Endothelial cell of umbilical vein (primary cell): ENCODE measurements around the gene HOXB7. TPM values are rescaled to one million over a fixed set of nuclear protein-coding genes. Genes with fewer than 3 reads are reported as not detected.

Experiments used
- BruUV-seq: library from RNA; stranded (reverse); fragments of 400-500 nt; replicated peaks from 2 replicates; lab custom pipeline; 2021; lab: Mats Ljungman, UMichigan
- CTCF ChIA-PET: fragments of 300-600, 350-600 bp; sonication (Branson Sonifier 250); formaldehyde crosslinking; loops from one replicate; lab custom pipeline; 2021; ENCODE audit warnings: antibody characterized with exemption, inconsistent platforms; lab: Charles Lee
- POLR2A ChIA-PET: fragments of 300-600, 350-600 bp; sonication (Branson Sonifier 250); formaldehyde crosslinking; loops from one replicate; lab custom pipeline; 2021; ENCODE audit warnings: antibody characterized with exemption, inconsistent platforms; lab: Charles Lee
- DNase-seq: peaks from one replicate; pipeline ENCODE4 v3.0.0-alpha.2; 2011; ENCODE audit warnings: low read depth, low spot score
- FAIRE-seq: peaks from 2 replicates; lab custom pipeline; 2011; peaks lifted over from hg19 to GRCh38; lab: Jason Lieb, UNC
- H2AFZ ChIP-seq: 2 replicates; pipeline ENCODE4 v1.6.0; 2012; ENCODE audit warnings: low read depth, low read length, control low read depth, inconsistent platforms
- H3K27ac ChIP-seq: 2 replicates; pipeline ENCODE4 v1.5.1; 2011; ENCODE audit warnings: low read depth, mild to moderate bottlenecking, control low read depth, low read length, moderate library complexity; ENCODE audit not compliant: insufficient read depth
- H3K27me3 ChIP-seq, 2 experiments: 2 replicates each; pipeline versions ENCODE4 v1.6.0 to v1.6.1; 2011; ENCODE audit warnings: low read length in 2 of 2, mixed read lengths in 1 of 2; ENCODE audit not compliant: control insufficient read depth in 2 of 2, insufficient read depth in 2 of 2
- H3K36me3 ChIP-seq, 2 experiments: 2 replicates in 1 of 2; 3 replicates in 1 of 2; pipeline ENCODE4 v1.5.1; 2011; ENCODE audit warnings: low read length in 2 of 2, mild to moderate bottlenecking in 1 of 2, moderate library complexity in 1 of 2; ENCODE audit not compliant: control insufficient read depth in 2 of 2, insufficient read depth in 2 of 2; ENCODE audit errors: extremely low read depth in 1 of 2
- H3K4me1 ChIP-seq: 3 replicates; pipeline ENCODE4 v1.5.1; 2011; ENCODE audit warnings: mild to moderate bottlenecking, low read length; ENCODE audit not compliant: control insufficient read depth, insufficient read depth; ENCODE audit errors: extremely low read depth
- H3K4me2 ChIP-seq: 2 replicates; pipeline ENCODE4 v1.6.1; 2011; ENCODE audit warnings: low read length, control low read depth, mixed read lengths; ENCODE audit not compliant: insufficient read depth
- H3K4me3 ChIP-seq, 3 experiments: fragments of 200-600 bp in 1 of 3; sonication (generic), shearing (Covaris generic) in 1 of 3; replicated peaks in 1 of 3; 2 replicates each; pipeline ENCODE4 v1.5.1; 2011 to 2016; ENCODE audit warnings: control low read depth in 3 of 3, low read length in 3 of 3, mild to moderate bottlenecking in 2 of 3, inconsistent platforms in 1 of 3, low read depth in 1 of 3, moderate library complexity in 1 of 3; ENCODE audit not compliant: insufficient read depth in 1 of 3
- H3K79me2 ChIP-seq: 2 replicates; pipeline ENCODE4 v1.6.0; 2012; ENCODE audit warnings: low read length, inconsistent platforms; ENCODE audit not compliant: control insufficient read depth, insufficient read depth
- H3K9ac ChIP-seq: replicated peaks from 2 replicates; pipeline ENCODE3; 2011; ENCODE audit warnings: low read length, control low read depth; ENCODE audit not compliant: insufficient read depth; ENCODE audit errors: extremely low read depth
- H3K9me1 ChIP-seq: replicated peaks from 3 replicates; pipeline ENCODE4 v1.6.0; 2011; ENCODE audit warnings: mild to moderate bottlenecking, low read length; ENCODE audit not compliant: control insufficient read depth, insufficient read depth; ENCODE audit errors: extremely low read depth
- H3K9me3 ChIP-seq: replicated peaks from 2 replicates; pipeline ENCODE4 v1.5.1; 2012; ENCODE audit warnings: low read length, inconsistent platforms; ENCODE audit not compliant: control insufficient read depth, insufficient read depth
- H4K20me1 ChIP-seq: replicated peaks from 2 replicates; pipeline ENCODE3; 2011; ENCODE audit warnings: mild to moderate bottlenecking, low read length; ENCODE audit not compliant: control insufficient read depth, insufficient read depth; ENCODE audit errors: extremely low read depth
- CTCF ChIP-seq, 2 donors: IDR thresholded peaks; 1 replicate in 1 of 2; 2 replicates in 1 of 2; pipeline ENCODE4 v1.5.1; 2011; ENCODE audit warnings: low read length in 2 of 2, mild to moderate bottlenecking in 2 of 2, moderate library complexity in 2 of 2, control low read depth in 1 of 2, inconsistent platforms in 1 of 2, low read depth in 1 of 2; ENCODE audit not compliant: insufficient read depth in 1 of 2; ENCODE audit errors: extremely low read depth in 1 of 2
- EZH2 ChIP-seq: IDR thresholded peaks from 2 replicates; pipeline ENCODE4 v1.6.1; 2012; ENCODE audit warnings: borderline replicate concordance, low read depth, mild to moderate bottlenecking, moderate library complexity, low read length, inconsistent platforms; ENCODE audit not compliant: severe bottlenecking
- FOS ChIP-seq: IDR thresholded peaks from 2 replicates; pipeline ENCODE4 v1.6.1; 2011; ENCODE audit warnings: mild to moderate bottlenecking, low read length, moderate library complexity, borderline replicate concordance; ENCODE audit not compliant: insufficient read depth
- GATA2 ChIP-seq: IDR thresholded peaks from 2 replicates; pipeline ENCODE4 v1.7.0; 2011; ENCODE audit warnings: low read depth, mild to moderate bottlenecking, moderate library complexity, mixed read lengths, low read length; ENCODE audit not compliant: insufficient read length, insufficient read depth
- MAX ChIP-seq: IDR thresholded peaks from 2 replicates; pipeline ENCODE4 v1.6.1; 2011; ENCODE audit not compliant: insufficient read depth, insufficient read length
- MYC ChIP-seq: IDR thresholded peaks from one replicate; pipeline ENCODE4 v1.6.1; 2011; ENCODE audit warnings: mild to moderate bottlenecking, low read depth, low read length
- POLR2A ChIP-seq: IDR thresholded peaks from 2 replicates; pipeline ENCODE4 v1.6.1; 2012; ENCODE audit warnings: low read depth, mild to moderate bottlenecking, control low read depth, low read length
- dilution Hi-C: fragments of 300-500 bp; cut with MboI; formaldehyde crosslinking; loops from one replicate; pipeline ENCODE4 v1.15.0; 2019; ENCODE audit warnings: low sequenced_read_pairs; ENCODE audit not compliant: extremely low pct_ligation_motif_present
- intact Hi-C: fragments of 100-400 bp; cut with micrococcal nuclease; formaldehyde crosslinking; loops from one replicate; pipeline ENCODE4 v1.10.0; 2022
- polyA plus RNA-seq, 4 experiments: library from polyadenylated mRNA; depleted of rRNA in 3 of 4; stranded (reverse) in 3 of 4; unstranded in 1 of 4; fragments of >200 nt; gene quantifications; 2 replicates each; pipeline versions ENCODE4 v1.2.1 to v1.2.3, GENCODE V29; 2011 to 2012; ENCODE audit warnings: missing spikeins in 1 of 4
- total RNA-seq: library from RNA; stranded (reverse); gene quantifications from 2 replicates; pipeline ENCODE4 v1.2.3, GENCODE V29; 2021

HOXB7 gene
- total and polyA plus RNA-seq, 2 donors (not counting 3 experiments of a cell fraction or from before 2014, with no cell fraction given): 23.5 to 24.5 TPM

- Histone ChIP-seq H3K9ac (no peak overlapping the region), H3K27me3 (no peaks in the 10 kb centered on the region), H3K79me2 (peaks cover 75% of the 10 kb centered on the region), H3K27ac (no peak overlapping the region), H3K4me2 (no peak overlapping the region), H3K9me1 (no peaks in the 10 kb centered on the region), H3K4me1 (peaks cover 32% of the 10 kb centered on the region), H3K4me3 (no peak overlapping the region), H2AFZ (no peak overlapping the region), H3K36me3 (peaks cover 0 to 5% of the 10 kb centered on the region in 2 experiments), H3K9me3 (no peaks in the 10 kb centered on the region), H4K20me1 (no peaks in the 10 kb centered on the region)
- FAIRE-seq (no peak), DNase-seq (no peak)
- TF ChIP-seq GATA2 (no peak), EZH2 (no peak), CTCF (IDR thresholded peaks at IDR 0.05; ENCODE audit: extremely low read depth in 1 of 2, insufficient read depth in 1 of 2, low read depth in 1 of 2, low read length in 2 of 2) (no peak), FOS (no peak), POLR2A (no peak), MAX (no peak), MYC (no peak)
- ChIA-PET CTCF (interaction anchor here (1.1 kb wide), 1 partner anchor 15 kb away, joined by 3 read pairs; the partner anchor contains the start of gene HOXB4), POLR2A (no interaction called here)
- no TSS peak for BruUV-seq
- dilution Hi-C loops (no loop called here), intact Hi-C loops (loop anchor here (2.0 kb wide), 1 partner anchor 14 kb away; no protein-coding TSS in a partner anchor)
Observed at GRCh38 chr17:48562934-48563333, 47.9 kb downstream of the HOXB7 start.
